ENCODE results near the gene ACTR10. TPM values are rescaled to one million over a fixed set of nuclear protein-coding genes. Genes with fewer than 3 reads are reported as not detected.
A peak's percentile ranks its signal among the peaks of the same experiment; 100 is the strongest.

ACTR10 gene
- total and polyA plus RNA-seq, 9 donors, result 54.1 to 105 (median 80.1) TPM

GRCh38 chr14:58276208-58276607, 76.3 kb downstream of the ACTR10 start:
- TF ChIP-seq CTCF (IDR thresholded peaks at IDR 0.05), result no peak
- TF ChIP-seq EP300 (IDR thresholded peaks at IDR 0.05), result no peak
- TF ChIP-seq POLR2A (IDR thresholded peaks at IDR 0.05), result no peak
- Histone ChIP-seq H3K4me1 (ENCODE audit: insufficient read depth) (peaks cover 2% of the 10 kb centered on the region), H3K27me3 (no peaks in the 10 kb centered on the region), H3K27ac (no peak overlapping the region), H3K4me3 (no peak overlapping the region), H3K36me3 (no peaks in the 10 kb centered on the region), H3K9me3 (no peaks in the 10 kb centered on the region)
- WGBS, 3 donors, result 67 to 78% (median 77%) methylated on average over 1 of the region's 1 CpG
- intact Hi-C loops (cut with DNase I), result no loop called here
- DNase-seq, result no peak

GRCh38 chr14:58278177-58278576, 78.2 kb downstream of the ACTR10 start:
- Histone ChIP-seq H3K27me3 (no peaks in the 10 kb centered on the region), H3K4me3 (no peak overlapping the region), H3K36me3 (no peaks in the 10 kb centered on the region), H3K27ac (no peak overlapping the region), H3K4me1 (ENCODE audit: insufficient read depth) (peaks cover 4% of the 10 kb centered on the region), H3K9me3 (no peaks in the 10 kb centered on the region)
- no peak for DNase-seq
- WGBS, 3 donors, result 94 to 95% (median 94%) methylated on average over 8 of the region's 8 CpGs
- TF ChIP-seq EP300 (IDR thresholded peaks at IDR 0.05), result no peak
- no peak for TF ChIP-seq CTCF (IDR thresholded peaks at IDR 0.05)
- no peak for TF ChIP-seq POLR2A (IDR thresholded peaks at IDR 0.05)
- intact Hi-C loops (cut with DNase I), result no loop called here

- WGBS, 3 donors, result 1 to 2% (median 1%) methylated on average over 4 of the region's 4 CpGs
- no peaks in the 10 kb centered on the region for H3K27me3 ChIP-seq
- no peak for TF ChIP-seq CTCF (IDR thresholded peaks at IDR 0.05)
- TF ChIP-seq EP300 (IDR thresholded peaks at IDR 0.05), result no peak
- no peak for TF ChIP-seq POLR2A (IDR thresholded peaks at IDR 0.05)
- H3K9me3 ChIP-seq, result no peaks in the 10 kb centered on the region
- H3K36me3 ChIP-seq, result no peaks in the 10 kb centered on the region
- intact Hi-C loops (cut with DNase I), result no loop called here
- peak overlapping the region in 1 of 2 donors; percentile 13 for H3K27ac ChIP-seq
- DNase-seq, result no peak
- H3K4me1 ChIP-seq (ENCODE audit: insufficient read depth), result peaks cover 4% of the 10 kb centered on the region
- H3K4me3 ChIP-seq, result no peak overlapping the region
Measured at GRCh38 chr14:58280954-58281787, 81.2 kb downstream of the ACTR10 start.

GRCh38 chr14:58281969-58282368, 82.0 kb downstream of the ACTR10 start:
- intact Hi-C loops (cut with DNase I), result no loop called here
- H3K4me3 ChIP-seq, result no peak overlapping the region
- H3K9me3 ChIP-seq, result no peaks in the 10 kb centered on the region
- H3K36me3 ChIP-seq, result no peaks in the 10 kb centered on the region
- DNase-seq, result no peak
- no peaks in the 10 kb centered on the region for H3K27me3 ChIP-seq
- 51 to 59% (median 56%) methylated on average over 3 of the region's 3 CpGs for WGBS, 3 donors
- H3K27ac ChIP-seq, result peak overlapping the region in 1 of 2 donors; percentile 13
- H3K4me1 ChIP-seq (ENCODE audit: insufficient read depth), result peaks cover 6% of the 10 kb centered on the region
- TF ChIP-seq CTCF (IDR thresholded peaks at IDR 0.05), result no peak
- no peak for TF ChIP-seq EP300 (IDR thresholded peaks at IDR 0.05)
- no peak for TF ChIP-seq POLR2A (IDR thresholded peaks at IDR 0.05)
